GM12874 (cell line): ENCODE data around the gene SLAMF1.

ENCODE experiments used
- CTCF ChIP-seq: IDR thresholded peaks from 2 replicates; pipeline ENCODE4 v1.5.1; 2011; ENCODE audit warnings: low read depth, mild to moderate bottlenecking, control low read depth, low read length, moderate library complexity; ENCODE audit not compliant: insufficient read depth

The SLAMF1 gene

GRCh38 chr1:160651433-160652064 is 4.7 kb upstream of the SLAMF1 start:
- no peak for TF ChIP-seq CTCF

GRCh38 chr1:160647329-160647720 is 481 bp upstream of the SLAMF1 start:
- no peak for TF ChIP-seq CTCF

DNA sequence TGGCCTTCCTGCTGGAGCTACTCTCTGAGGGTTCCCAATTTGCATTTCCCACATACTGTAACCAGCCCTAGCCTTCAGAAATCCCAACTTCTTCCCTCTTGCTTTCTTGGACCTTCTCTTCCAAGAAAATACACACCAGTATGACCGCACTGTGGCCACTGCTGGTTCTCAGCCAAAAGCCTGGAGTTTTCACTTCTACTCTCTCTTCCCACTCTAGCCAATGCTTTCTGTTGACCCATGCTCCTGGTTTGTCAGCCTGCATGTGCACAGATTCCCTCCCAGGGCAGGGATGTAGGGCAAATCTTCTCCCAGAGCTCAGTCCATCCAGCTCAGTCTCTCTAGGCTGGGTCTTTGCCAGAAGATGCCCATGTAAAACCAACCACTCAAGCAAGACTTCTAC is 664 bp downstream of the SLAMF1 start:
- TF ChIP-seq CTCF = no peak

DNA sequence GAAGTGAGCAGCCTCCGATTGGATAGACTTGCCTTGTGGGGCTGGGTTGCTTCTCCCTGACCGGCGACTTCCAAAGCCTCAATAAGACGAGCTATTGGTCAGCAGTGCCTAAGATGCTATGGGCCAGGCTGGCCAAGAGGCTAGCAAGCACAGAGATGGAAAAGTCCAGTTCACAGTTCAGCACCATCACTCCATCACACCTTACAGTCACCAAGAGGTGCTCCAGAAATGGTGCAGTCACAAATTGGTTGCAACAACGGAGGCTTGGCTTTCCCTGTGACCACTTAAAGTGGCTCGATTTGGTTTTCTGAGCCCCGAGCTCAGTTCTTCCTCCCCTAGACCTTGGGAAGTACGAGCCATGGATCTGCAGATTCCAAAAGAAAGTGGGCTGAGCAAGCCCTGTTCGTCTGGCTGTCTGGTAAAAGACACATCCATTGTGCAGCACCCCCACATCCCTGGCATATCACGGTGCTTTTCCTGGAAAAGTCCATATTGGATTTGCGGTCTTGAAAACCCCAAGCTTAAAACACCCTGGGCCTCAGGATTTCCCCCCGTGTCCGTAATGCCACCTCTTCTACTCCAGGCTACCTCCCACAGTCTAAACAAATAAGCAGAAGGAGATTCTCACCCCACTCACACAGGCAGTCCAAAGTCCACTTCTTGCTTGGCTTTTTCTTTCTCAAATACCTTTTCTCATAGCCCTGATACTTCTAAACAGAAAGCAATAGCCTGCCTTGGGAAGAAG is 1.3 kb downstream of the SLAMF1 start:
- no peak for TF ChIP-seq CTCF

- no peak for TF ChIP-seq CTCF
Observed at GRCh38 chr1:160644399-160644798, 2.4 kb downstream of the SLAMF1 start.

- TF ChIP-seq CTCF = no peak
Observed at GRCh38 chr1:160643138-160643537, 3.7 kb downstream of the SLAMF1 start.

DNA sequence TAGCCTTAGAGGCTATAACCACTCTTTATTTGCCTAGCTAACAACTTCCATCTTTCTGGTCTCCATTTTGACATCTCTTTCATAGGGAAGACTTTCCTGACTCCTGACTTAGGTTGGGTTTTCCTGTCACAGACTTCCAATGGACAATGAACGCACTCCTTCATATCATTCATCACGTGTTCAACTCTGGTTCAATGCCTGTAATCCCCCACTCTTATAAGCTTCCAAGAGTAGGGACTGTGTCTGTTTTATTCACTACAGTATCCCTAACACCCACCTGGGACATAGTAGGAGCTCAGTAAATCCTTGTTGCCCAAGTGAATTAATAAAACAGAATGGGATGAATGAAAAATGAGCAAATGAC is 4.6 kb downstream of the SLAMF1 start:
- TF ChIP-seq CTCF = no peak
